Panc1 (cell line): ENCODE data around the gene NEK8. TPM values are rescaled to one million over a fixed set of nuclear protein-coding genes. Genes with fewer than 3 reads are reported as not detected.

Source experiments
- ATAC-seq: fragments of 200-7000 bp; cut with Tn5 transposase; 2 replicates; pipeline ENCODE4 v1.9.1; 2020; ENCODE audit warnings: mild to moderate bottlenecking, moderate library complexity
- BruUV-seq: library from RNA; stranded (reverse); fragments of 400-500 nt; replicated peaks from 2 replicates; lab custom pipeline; 2021; lab: Mats Ljungman, UMichigan
- CTCF ChIA-PET: fragments of 300-600 bp; sonication (Branson Sonifier 250); formaldehyde crosslinking; loops from one replicate; lab custom pipeline; 2022; ENCODE audit warnings: antibody characterized with exemption; lab: Charles Lee
- POLR2A ChIA-PET: fragments of 300-600 bp; sonication (Branson Sonifier 250); formaldehyde crosslinking; loops from one replicate; lab custom pipeline; 2022; ENCODE audit warnings: antibody characterized with exemption; lab: Charles Lee
- DNase-seq: peaks from one replicate; pipeline ENCODE4 v3.0.0-alpha.2; 2010; ENCODE audit warnings: low read depth, low spot score
- H3K27ac ChIP-seq: 2 replicates; pipeline ENCODE4 v1.5.1; 2011; ENCODE audit warnings: mild to moderate bottlenecking, low read length, inconsistent platforms
- H3K27me3 ChIP-seq: fragments of 200-500 bp; sonication (Bioruptor generic); 2 replicates; pipeline ENCODE4 v1.6.0; 2014; ENCODE audit warnings: low read length, inconsistent platforms; ENCODE audit not compliant: control insufficient read depth, insufficient read depth
- H3K36me3 ChIP-seq: fragments of 200-500 bp; sonication (Bioruptor generic); 2 replicates; pipeline ENCODE4 v1.5.1; 2014; ENCODE audit warnings: inconsistent platforms, mild to moderate bottlenecking, low read length, moderate library complexity; ENCODE audit not compliant: control insufficient read depth, insufficient read depth
- H3K4me1 ChIP-seq: 2 replicates; pipeline ENCODE4 v1.5.1; 2011; ENCODE audit warnings: inconsistent platforms, mild to moderate bottlenecking, low read length, moderate library complexity; ENCODE audit not compliant: control insufficient read depth, insufficient read depth
- H3K4me3 ChIP-seq, 2 experiments: 2 replicates each; pipeline ENCODE4 v1.5.1; 2011 to 2012; ENCODE audit warnings: low read depth in 2 of 2, low read length in 2 of 2, mild to moderate bottlenecking in 2 of 2, inconsistent platforms in 1 of 2, moderate library complexity in 1 of 2
- H3K9me3 ChIP-seq: fragments of 200-500 bp; sonication (Bioruptor generic); 2 replicates; pipeline ENCODE4 v1.5.1; 2014; ENCODE audit warnings: low read depth, mild to moderate bottlenecking, inconsistent platforms, low read length, moderate library complexity; ENCODE audit not compliant: control insufficient read depth, insufficient read depth
- CTCF ChIP-seq: fragments of 450-650 bp; IDR thresholded peaks from 2 replicates; pipeline ENCODE4 v1.5.1; 2017; ENCODE audit warnings: mild to moderate bottlenecking
- POLR2AphosphoS5 ChIP-seq: IDR thresholded peaks from 2 replicates; pipeline ENCODE4 v1.6.1; 2012; ENCODE audit warnings: mild to moderate bottlenecking, low read depth, low read length, moderate library complexity
- REST ChIP-seq, 2 experiments: IDR thresholded peaks; 2 replicates each; pipeline ENCODE4 v1.6.1; 2011 to 2012; ENCODE audit warnings: low read depth in 2 of 2, control low read depth in 1 of 2, low read length in 1 of 2, mild to moderate bottlenecking in 1 of 2, moderate library complexity in 1 of 2; ENCODE audit not compliant: insufficient read depth in 1 of 2
- SIN3A ChIP-seq: IDR thresholded peaks from 2 replicates; pipeline ENCODE4 v1.6.1; 2012; ENCODE audit warnings: low read depth, mild to moderate bottlenecking, low read length, moderate library complexity, borderline replicate concordance; ENCODE audit not compliant: insufficient read depth
- TCF7L2 ChIP-seq: IDR thresholded peaks from 2 replicates; pipeline ENCODE4 v1.6.1; 2011; ENCODE audit warnings: mild to moderate bottlenecking, low read depth, low read length, inconsistent platforms
- in situ Hi-C: cut with HindIII; loops from 2 replicates; pipeline ENCODE4 v1.10.0; 2016; ENCODE audit warnings: low sequenced_read_pairs, low pct_unique_long_range_greater_than_20kb
- intact Hi-C: fragments of 100-400 bp; cut with micrococcal nuclease; formaldehyde crosslinking; loops from one replicate; pipeline ENCODE4 v1.10.0; 2022; ENCODE audit not compliant: unreplicated experiment
- total RNA-seq: library from RNA; stranded (reverse); gene quantifications from one replicate; pipeline ENCODE4 v1.2.1, GENCODE V29; 2021; ENCODE audit not compliant: unreplicated experiment

NEK8 gene
- total RNA-seq, 1 experiment from 2014 or later = 11.9 TPM

- no peak for TF ChIP-seq CTCF
- TF ChIP-seq POLR2AphosphoS5 = no peak
- TF ChIP-seq TCF7L2 = 0 out of 2 replicates have a peak, but pooled peaks have one; percentile 41
- TF ChIP-seq REST (IDR thresholded peaks at IDR 0.05; ENCODE audit: insufficient read depth in 1 of 2, low read depth in 2 of 2, low read length in 1 of 2) = no peak
- no peak overlapping the region for H3K27ac ChIP-seq
- no peak overlapping the region for H3K4me3 ChIP-seq
- intact Hi-C loops = loop anchor here (10.0 kb wide), 1 partner anchor 114 kb away; no protein-coding TSS in a partner anchor
- ChIA-PET POLR2A (interaction anchor here (0.5 kb wide), 1 partner anchor 48 kb away, joined by 8 read pairs; no protein-coding TSS in a partner anchor), CTCF (no interaction called here)
- no peaks in the 10 kb centered on the region for H3K9me3 ChIP-seq
- in situ Hi-C loops = loop anchor here (10.0 kb wide), 2 partner anchors 54 to 114 kb away; no protein-coding TSS in a partner anchor
- DNase-seq = no peak
- BruUV-seq = no TSS peak
- no peaks in the 10 kb centered on the region; the same call in 1 of the 2 replicates for H3K36me3 ChIP-seq
- H3K27me3 ChIP-seq = no peaks in the 10 kb centered on the region
- H3K4me1 ChIP-seq = peaks cover 17% of the 10 kb centered on the region
- ATAC-seq = peak; percentile 49
These were observed 32.3 kb downstream of the NEK8 start for GRCh38 chr17:28760601-28761562.

GRCh38 chr17:28763137-28763799 is 34.7 kb downstream of the NEK8 start:
- Histone ChIP-seq H3K9me3 (no peaks in the 10 kb centered on the region), H3K36me3 (no peaks in the 10 kb centered on the region; the same call in 1 of the 2 replicates), H3K4me1 (peaks cover 17% of the 10 kb centered on the region), H3K4me3 (no peak overlapping the region), H3K27me3 (no peaks in the 10 kb centered on the region), H3K27ac (no peak overlapping the region)
- no TSS peak for BruUV-seq
- TF ChIP-seq REST (IDR thresholded peaks at IDR 0.05; ENCODE audit: insufficient read depth in 1 of 2, low read depth in 2 of 2, low read length in 1 of 2) (no peak), TCF7L2 (no peak), POLR2AphosphoS5 (no peak), CTCF (no peak), SIN3A (no peak)
- intact Hi-C loops = loop anchor here (1.0 to 10.0 kb wide), 2 partner anchors 45 to 112 kb away; no protein-coding TSS in a partner anchor
- ChIA-PET CTCF (interaction anchor here (0.5 to 1.9 kb wide), 24 partner anchors 9 to 190 kb away, joined by 3 to 12 read pairs (median 4); partner anchors contain the start of genes FLOT2 and TLCD1), POLR2A (interaction anchor here (0.6 to 0.7 kb wide), 3 partner anchors 13 to 109 kb away, joined by 3 to 9 read pairs (median 7); no protein-coding TSS in a partner anchor)
- no peak for DNase-seq
- ATAC-seq = peak; percentile 29
- in situ Hi-C loops = loop anchor here (10.0 kb wide), 2 partner anchors 52 to 112 kb away; no protein-coding TSS in a partner anchor
